Measurements from ENCODE around the gene PPL.

The PPL gene

GRCh38 chr16:4926928-4927327 is 10.0 kb downstream of the PPL start:
- no peaks in the 10 kb centered on the region for H3K27me3 ChIP-seq (ENCODE audit: insufficient read depth, low read depth)
- H3K79me2 ChIP-seq (ENCODE audit: insufficient read depth, low read depth): no peaks in the 10 kb centered on the region
- no peaks in the 10 kb centered on the region for H3K4me1 ChIP-seq (ENCODE audit: low read depth, poor library complexity, severe bottlenecking)
- H4K20me1 ChIP-seq (ENCODE audit: insufficient read depth): no peaks in the 10 kb centered on the region
- no peak overlapping the region for H2AFZ ChIP-seq (ENCODE audit: low read depth)
- H3K4me3 ChIP-seq (IDR thresholded peaks at IDR 0.05; ENCODE audit: insufficient read depth, low read depth, low read length): no peak overlapping the region
- no peak overlapping the region for H3K27ac ChIP-seq
- no peaks in the 10 kb centered on the region for H3K36me3 ChIP-seq (ENCODE audit: insufficient read depth)
- no peak for TF ChIP-seq CTCF (conservative IDR thresholded peaks at IDR 0.05; ENCODE audit: low read depth, low read length)
- H3K9ac ChIP-seq: no peak overlapping the region
- no peak overlapping the region for H3K4me2 ChIP-seq

DNA sequence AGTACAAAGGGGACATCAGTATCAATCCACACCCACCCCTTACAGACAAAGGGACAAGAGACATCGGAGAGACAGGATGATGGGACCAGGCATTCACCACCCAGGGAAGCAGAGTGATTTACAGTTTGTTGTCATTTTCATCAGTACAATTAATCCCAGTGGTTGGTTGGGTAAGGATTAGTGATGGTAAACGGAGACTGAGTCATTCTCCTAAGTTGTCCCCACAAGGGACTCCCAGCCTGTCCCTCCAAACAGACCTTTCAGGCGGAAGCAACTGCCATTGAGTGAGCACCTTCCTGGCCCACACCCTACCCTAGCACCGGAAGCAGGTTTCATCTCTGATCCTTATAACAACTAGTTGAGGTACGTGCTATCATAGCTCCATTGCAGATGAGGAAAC is 11.2 kb downstream of the PPL start:
- no peak for TF ChIP-seq CTCF (conservative IDR thresholded peaks at IDR 0.05; ENCODE audit: low read depth, low read length)
- Histone ChIP-seq H3K27me3 (ENCODE audit: insufficient read depth, low read depth) (no peaks in the 10 kb centered on the region), H2AFZ (ENCODE audit: low read depth) (no peak overlapping the region), H3K9ac (no peak overlapping the region), H3K36me3 (ENCODE audit: insufficient read depth) (no peaks in the 10 kb centered on the region), H3K27ac (no peak overlapping the region), H3K79me2 (ENCODE audit: insufficient read depth, low read depth) (no peaks in the 10 kb centered on the region), H4K20me1 (ENCODE audit: insufficient read depth) (no peaks in the 10 kb centered on the region), H3K4me2 (no peak overlapping the region), H3K4me1 (ENCODE audit: low read depth, poor library complexity, severe bottlenecking) (no peaks in the 10 kb centered on the region), H3K4me3 (IDR thresholded peaks at IDR 0.05; ENCODE audit: insufficient read depth, low read depth, low read length) (no peak overlapping the region)

- no peaks in the 10 kb centered on the region for H4K20me1 ChIP-seq (ENCODE audit: insufficient read depth)
- H3K79me2 ChIP-seq (ENCODE audit: insufficient read depth, low read depth): no peaks in the 10 kb centered on the region
- no peak overlapping the region for H3K4me2 ChIP-seq
- no peak overlapping the region for H3K4me3 ChIP-seq (IDR thresholded peaks at IDR 0.05; ENCODE audit: insufficient read depth, low read depth, low read length)
- H3K27me3 ChIP-seq (ENCODE audit: insufficient read depth, low read depth): no peaks in the 10 kb centered on the region
- no peak overlapping the region for H3K9ac ChIP-seq
- H3K4me1 ChIP-seq (ENCODE audit: low read depth, poor library complexity, severe bottlenecking): no peaks in the 10 kb centered on the region
- H2AFZ ChIP-seq (ENCODE audit: low read depth): no peak overlapping the region
- H3K36me3 ChIP-seq (ENCODE audit: insufficient read depth): no peaks in the 10 kb centered on the region
- no peak for TF ChIP-seq CTCF (conservative IDR thresholded peaks at IDR 0.05; ENCODE audit: low read depth, low read length)
- H3K27ac ChIP-seq: no peak overlapping the region
Measured at GRCh38 chr16:4925293-4925607, 11.7 kb downstream of the PPL start.

DNA sequence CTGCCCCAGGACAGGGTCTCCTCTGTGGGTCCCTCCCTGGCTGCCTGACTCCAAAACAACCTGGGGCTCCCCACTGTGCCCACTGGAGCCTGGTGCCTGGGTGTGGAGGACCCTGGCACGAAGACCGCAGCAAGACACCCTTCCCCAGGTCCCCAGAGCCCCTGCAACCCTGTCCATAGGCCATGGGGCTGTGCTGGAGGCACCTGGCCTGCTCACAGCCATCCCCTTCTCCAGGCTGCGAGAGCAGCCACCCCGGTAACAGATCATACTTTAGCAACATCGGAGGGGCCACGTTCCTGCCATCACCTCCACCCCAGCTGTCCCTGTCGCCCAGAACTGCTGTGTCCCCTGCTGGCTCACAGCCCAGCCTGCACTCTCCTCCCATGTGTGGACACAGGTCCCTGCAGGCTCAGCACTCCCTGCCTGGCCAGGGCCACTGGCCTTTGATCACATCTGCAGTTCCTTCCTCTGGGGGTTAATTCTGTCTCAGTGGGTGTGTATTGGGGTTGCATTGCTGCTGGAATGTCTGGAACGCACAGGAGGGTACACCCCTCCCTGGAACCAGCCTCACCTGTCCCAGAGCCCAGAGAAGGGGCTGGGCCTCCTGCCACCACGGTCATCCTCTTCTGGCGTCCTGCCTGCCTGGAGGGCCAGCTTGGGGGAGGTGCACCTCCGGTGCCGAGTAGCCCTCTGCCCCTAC is 12.2 kb downstream of the PPL start:
- no peak overlapping the region for H3K27ac ChIP-seq
- H3K79me2 ChIP-seq (ENCODE audit: insufficient read depth, low read depth): no peaks in the 10 kb centered on the region
- no peaks in the 10 kb centered on the region for H3K27me3 ChIP-seq (ENCODE audit: insufficient read depth, low read depth)
- TF ChIP-seq CTCF (conservative IDR thresholded peaks at IDR 0.05; ENCODE audit: low read depth, low read length): no peak
- H4K20me1 ChIP-seq (ENCODE audit: insufficient read depth): no peaks in the 10 kb centered on the region
- H3K9ac ChIP-seq: no peak overlapping the region
- H2AFZ ChIP-seq (ENCODE audit: low read depth): no peak overlapping the region
- no peaks in the 10 kb centered on the region for H3K4me1 ChIP-seq (ENCODE audit: low read depth, poor library complexity, severe bottlenecking)
- H3K4me2 ChIP-seq: no peak overlapping the region
- H3K36me3 ChIP-seq (ENCODE audit: insufficient read depth): no peaks in the 10 kb centered on the region
- no peak overlapping the region for H3K4me3 ChIP-seq (IDR thresholded peaks at IDR 0.05; ENCODE audit: insufficient read depth, low read depth, low read length)

Data from KMS-11 (cell line).